HCT116 (cell line): ENCODE data around the gene CGNL1. TPM values are rescaled to one million over a fixed set of nuclear protein-coding genes. Genes with fewer than 3 reads are reported as not detected.

Source experiments
- ATAC-seq: fragments of 200-7000 bp; cut with Tn5 transposase; 2 replicates; pipeline ENCODE4 v1.9.1; 2020; ENCODE audit warnings: mild to moderate bottlenecking, moderate library complexity
- BruUV-seq: library from RNA; stranded (reverse); fragments of 400-500 nt; replicated peaks from 2 replicates; lab custom pipeline; 2021; lab: Mats Ljungman, UMichigan
- CTCF ChIA-PET: fragments of 300-600 bp; sonication (Branson Sonifier 250); formaldehyde crosslinking; loops from one replicate; lab custom pipeline; 2021; ENCODE audit warnings: antibody characterized with exemption; lab: Charles Lee
- POLR2A ChIA-PET: fragments of 300-600, 350-600 bp; sonication (Branson Sonifier 250); formaldehyde crosslinking; loops from one replicate; lab custom pipeline; 2021; ENCODE audit warnings: antibody characterized with exemption; lab: Charles Lee
- RAD21 ChIA-PET, 2 experiments: fragments of 300-600 bp; sonication (Branson Sonifier 250); formaldehyde crosslinking; loops; one replicate each; lab custom pipeline; 2023; ENCODE audit warnings: low total read pairs in 2 of 2; ENCODE audit not compliant: uncharacterized antibody in 2 of 2, unreplicated experiment in 2 of 2, low non-redundant PET in 1 of 2; lab: Charles Lee
- DNase-seq: peaks from one replicate; pipeline ENCODE4 v3.0.0-alpha.2; 2010; ENCODE audit warnings: low read depth, low spot score
- H2AFZ ChIP-seq: fragments of 200-600 bp; shearing (Covaris generic), sonication (generic); 2 replicates; pipeline ENCODE4 v1.6.1; 2017; ENCODE audit warnings: low read depth, mixed run types, mixed read lengths, antibody characterized with exemption, low read length; ENCODE audit not compliant: poor library complexity, severe bottlenecking
- H3K27ac ChIP-seq: 2 replicates; pipeline ENCODE4 v1.5.1; 2012; ENCODE audit warnings: low read depth, low read length
- H3K27me3 ChIP-seq: fragments of 200-600 bp; sonication (generic); 2 replicates; pipeline ENCODE4 v1.6.1; 2016; ENCODE audit warnings: mixed run types, low read length, mixed read lengths; ENCODE audit not compliant: insufficient read depth
- H3K36me3 ChIP-seq, 2 experiments: fragments of 200-500 bp in 1 of 2; fragments of 200-600 bp in 1 of 2; sonication (Bioruptor generic) in 1 of 2; sonication (generic) in 1 of 2; 2 replicates each; pipeline versions ENCODE4 v1.5.1 to v1.6.1; 2014 to 2016; ENCODE audit warnings: low read length in 2 of 2, inconsistent platforms in 1 of 2, mixed read lengths in 1 of 2, mixed run types in 1 of 2; ENCODE audit not compliant: insufficient read depth in 2 of 2, control insufficient read depth in 1 of 2
- H3K4me1 ChIP-seq, 2 experiments: fragments of 200-600 bp in 1 of 2; sonication (generic) in 1 of 2; 2 replicates each; pipeline versions ENCODE4 v1.5.1 to v1.6.1; 2012 to 2017; ENCODE audit warnings: low read length in 2 of 2, inconsistent platforms in 1 of 2, mild to moderate bottlenecking in 1 of 2, mixed read lengths in 1 of 2, mixed run types in 1 of 2, moderate library complexity in 1 of 2; ENCODE audit not compliant: insufficient read depth in 2 of 2, control insufficient read depth in 1 of 2
- H3K4me2 ChIP-seq: fragments of 200-600 bp; sonication (generic); 2 replicates; pipeline ENCODE4 v1.6.1; 2017; ENCODE audit warnings: mixed run types, low read length, mixed read lengths
- H3K4me3 ChIP-seq, 2 experiments: fragments of 200-600 bp in 1 of 2; sonication (generic) in 1 of 2; replicated peaks in 1 of 2; 2 replicates each; pipeline ENCODE4 v1.5.1; 2011 to 2016; ENCODE audit warnings: low read length in 2 of 2, control low read depth in 1 of 2, low read depth in 1 of 2, mild to moderate bottlenecking in 1 of 2, mixed read lengths in 1 of 2, mixed run types in 1 of 2
- H3K79me2 ChIP-seq: fragments of 200-600 bp; sonication (generic); 2 replicates; pipeline ENCODE4 v1.6.1; 2017; ENCODE audit warnings: mild to moderate bottlenecking, mixed run types, low read length, moderate library complexity, mixed read lengths; ENCODE audit not compliant: insufficient read depth
- H3K9ac ChIP-seq: fragments of 200-600 bp; sonication (generic); 2 replicates; pipeline ENCODE4 v1.6.1; 2016; ENCODE audit warnings: low read length, mixed read lengths
- H3K9me2 ChIP-seq: fragments of 200-600 bp; sonication (generic), shearing (Covaris generic); 2 replicates; pipeline ENCODE4 v1.6.1; 2017; ENCODE audit warnings: mixed run types, mild to moderate bottlenecking, moderate library complexity; ENCODE audit not compliant: insufficient read depth
- H3K9me3 ChIP-seq, 2 experiments: fragments of 200-500 bp in 1 of 2; fragments of 200-600 bp in 1 of 2; sonication (Bioruptor generic) in 1 of 2; sonication (generic) in 1 of 2; 2 replicates each; pipeline ENCODE4 v1.6.1; 2014 to 2017; ENCODE audit warnings: low read length in 2 of 2, mixed read lengths in 2 of 2, inconsistent platforms in 1 of 2, low read depth in 1 of 2, mild to moderate bottlenecking in 1 of 2, mixed run types in 1 of 2, moderate library complexity in 1 of 2; ENCODE audit not compliant: control insufficient read depth in 1 of 2, insufficient read depth in 1 of 2
- H4K20me1 ChIP-seq: fragments of 200-600 bp; sonication (generic), shearing (Covaris generic); 2 replicates; pipeline ENCODE4 v1.6.1; 2017; ENCODE audit warnings: mixed run types, mild to moderate bottlenecking, moderate library complexity; ENCODE audit not compliant: insufficient read depth
- CBX3 ChIP-seq: IDR thresholded peaks from 2 replicates; pipeline ENCODE4 v1.6.1; 2012; ENCODE audit warnings: low read depth
- CTCF ChIP-seq, 3 experiments: fragments of 200-600 bp in 1 of 3; sonication (generic) in 1 of 3; IDR thresholded peaks in 2 of 3; conservative IDR thresholded peaks in 1 of 3; 2 replicates each; pipeline ENCODE4 v1.5.1; 2012 to 2017; ENCODE audit warnings: low read depth in 2 of 3, low read length in 2 of 3, antibody characterized with exemption in 1 of 3, borderline replicate concordance in 1 of 3, control low read depth in 1 of 3, mild to moderate bottlenecking in 1 of 3, mixed read lengths in 1 of 3, mixed run types in 1 of 3, moderate library complexity in 1 of 3; ENCODE audit not compliant: insufficient read depth in 1 of 3
- EZH2 ChIP-seq: fragments of 200-600 bp; sonication (generic); IDR thresholded peaks from 2 replicates; pipeline ENCODE4 v1.6.1; 2017; ENCODE audit warnings: antibody characterized with exemption, mixed run types
- EZH2phosphoT487 ChIP-seq: fragments of 200-600 bp; IDR thresholded peaks from 2 replicates; pipeline ENCODE4 v1.6.1; 2018; ENCODE audit warnings: antibody characterized with exemption, borderline replicate concordance
- FOSL1 ChIP-seq: IDR thresholded peaks from 2 replicates; pipeline ENCODE4 v1.6.1; 2012; ENCODE audit warnings: low read depth
- JUND ChIP-seq: IDR thresholded peaks from 2 replicates; pipeline ENCODE4 v1.6.1; 2012
- MAX ChIP-seq: IDR thresholded peaks from 2 replicates; pipeline ENCODE4 v1.6.1; 2012
- POLR2A ChIP-seq: IDR thresholded peaks from 2 replicates; pipeline ENCODE4 v1.7.0; 2011; ENCODE audit warnings: borderline replicate concordance; ENCODE audit not compliant: insufficient read depth, insufficient read length; ENCODE audit errors: extremely low read depth
- POLR2AphosphoS5 ChIP-seq: IDR thresholded peaks from 2 replicates; pipeline ENCODE4 v1.6.1; 2011; ENCODE audit warnings: mild to moderate bottlenecking, low read depth, low read length, moderate library complexity
- REST ChIP-seq: IDR thresholded peaks from 2 replicates; pipeline ENCODE4 v1.6.1; 2012; ENCODE audit warnings: low read depth
- SIN3A ChIP-seq: IDR thresholded peaks from 2 replicates; pipeline ENCODE4 v1.6.1; 2012; ENCODE audit warnings: low read depth
- TCF7L2 ChIP-seq: IDR thresholded peaks from 2 replicates; pipeline ENCODE4 v1.7.0; 2011; ENCODE audit warnings: borderline replicate concordance, inconsistent platforms; ENCODE audit not compliant: insufficient read depth, insufficient read length; ENCODE audit errors: extremely low read depth
- ZBTB33 ChIP-seq: IDR thresholded peaks from 2 replicates; pipeline ENCODE4 v1.6.1; 2011; ENCODE audit warnings: mild to moderate bottlenecking, low read length, moderate library complexity; ENCODE audit not compliant: insufficient replicate concordance; ENCODE audit errors: extremely low read depth
- ZFX ChIP-seq: fragments of 450-650 bp; IDR thresholded peaks from 2 replicates; pipeline ENCODE4 v1.6.1; 2017
- intact Hi-C: fragments of 100-400 bp; cut with micrococcal nuclease; formaldehyde crosslinking; loops from 2 replicates; pipeline ENCODE4 v1.10.0; 2022
- total RNA-seq: library from RNA; stranded (reverse); gene quantifications from one replicate; pipeline ENCODE4 v1.2.1, GENCODE V29; 2021; ENCODE audit not compliant: unreplicated experiment
- TF ChIP-seq, protein P1 (sequence below): IDR thresholded peaks from 2 replicates; pipeline ENCODE4 v1.6.1; 2012

The CGNL1 gene
- total RNA-seq, 1 experiment from 2014 or later, result 2.2 TPM

- TF ChIP-seq MAX, result no peak
- TF ChIP-seq, protein P1, sequence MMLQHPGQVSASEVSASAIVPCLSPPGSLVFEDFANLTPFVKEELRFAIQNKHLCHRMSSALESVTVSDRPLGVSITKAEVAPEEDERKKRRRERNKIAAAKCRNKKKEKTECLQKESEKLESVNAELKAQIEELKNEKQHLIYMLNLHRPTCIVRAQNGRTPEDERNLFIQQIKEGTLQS, result no peak
- TF ChIP-seq ZBTB33, result no peak
- no peak for TF ChIP-seq ZFX
- TF ChIP-seq EZH2, result no peak
- no peak for TF ChIP-seq SIN3A
- TF ChIP-seq TCF7L2, result no peak
- no peak for TF ChIP-seq EZH2phosphoT487
- TF ChIP-seq FOSL1, result no peak
- TF ChIP-seq REST, result no peak
- TF ChIP-seq CBX3, result no peak
- TF ChIP-seq POLR2AphosphoS5, result no peak
- no peak for TF ChIP-seq CTCF (IDR thresholded peaks at IDR 0.05 in 2 of 3, conservative IDR thresholded peaks at IDR 0.05 in 1 of 3; ENCODE audit: borderline replicate concordance in 1 of 3, insufficient read depth in 1 of 3, low read depth in 2 of 3, low read length in 2 of 3)
- no peak for TF ChIP-seq POLR2A
- no peak for TF ChIP-seq JUND
- ATAC-seq (no peak), DNase-seq (no peak)
- no peaks in the 10 kb centered on the region for H3K9me2 ChIP-seq
- RAD21 ChIA-PET, result no interaction called here
- no peaks in the 10 kb centered on the region for H4K20me1 ChIP-seq
- H3K27ac ChIP-seq, result no peak overlapping the region
- H2AFZ ChIP-seq, result no peak overlapping the region
- no peak overlapping the region for H3K4me3 ChIP-seq
- CTCF ChIA-PET, result interaction anchor here (2.7 kb wide), 1 partner anchor 192 kb away, joined by 8 read pairs; no protein-coding TSS in a partner anchor
- H3K4me2 ChIP-seq, result no peak overlapping the region
- peaks cover 6% of the 10 kb centered on the region in 2 experiments; a peak in 3 of 4 replicates for H3K4me1 ChIP-seq
- H3K79me2 ChIP-seq, result no peaks in the 10 kb centered on the region
- no TSS peak for BruUV-seq
- no peaks in the 10 kb centered on the region for H3K9me3 ChIP-seq
- POLR2A ChIA-PET, result no interaction called here
- intact Hi-C loops, result no loop called here
- H3K27me3 ChIP-seq, result no peaks in the 10 kb centered on the region
- no peaks in the 10 kb centered on the region for H3K36me3 ChIP-seq
- no peak overlapping the region for H3K9ac ChIP-seq
Observed at GRCh38 chr15:57532731-57533447, 156.6 kb downstream of the CGNL1 start.
